ENCODE data around the gene SGMS1. TPM values are rescaled to one million over a fixed set of nuclear protein-coding genes. Genes with fewer than 3 reads are reported as not detected.
A peak's percentile ranks its signal among the peaks of the same experiment; 100 is the strongest.
"Not testable (repeated sequence)": the region's sequence is repeated elsewhere in the genome, so short reads cannot be mapped to it uniquely, and the experiment has no call there.

SGMS1 gene
- total RNA-seq, 4 donors from 2014 or later, result 139 to 198 (median 173) TPM

- H3K9me3 ChIP-seq, result no peaks in the 10 kb centered on the region
- H3K4me3 ChIP-seq, result no peak overlapping the region
- H3K27me3 ChIP-seq, result no peaks in the 10 kb centered on the region
- TF ChIP-seq POLR2AphosphoS5 (IDR thresholded peaks at IDR 0.05) (no peak), POLR2A (IDR thresholded peaks at IDR 0.05) (no peak), EP300 (IDR thresholded peaks at IDR 0.05) (no peak), CTCF (IDR thresholded peaks at IDR 0.05) (no peak)
- H3K36me3 ChIP-seq, result no peaks in the 10 kb centered on the region
- peaks cover 37% of the 10 kb centered on the region for H3K4me1 ChIP-seq
- no peak for DNase-seq (ENCODE audit: low spot score in 2 of 2)
- peak overlapping the region; percentile 64 for H3K27ac ChIP-seq
These were observed 248.7 kb downstream of the SGMS1 start for GRCh38 chr10:50375051-50375452.

GRCh38 chr10:50373821-50374501 lies 249.8 kb downstream of the SGMS1 start:
- Histone ChIP-seq H3K4me1 (peaks cover 31% of the 10 kb centered on the region), H3K4me3 (no peak overlapping the region), H3K27ac (peak overlapping the region; percentile 53), H3K36me3 (no peaks in the 10 kb centered on the region), H3K27me3 (no peaks in the 10 kb centered on the region), H3K9me3 (no peaks in the 10 kb centered on the region)
- TF ChIP-seq EP300 (IDR thresholded peaks at IDR 0.05) (no peak), CTCF (IDR thresholded peaks at IDR 0.05) (no peak), POLR2A (IDR thresholded peaks at IDR 0.05) (no peak), POLR2AphosphoS5 (IDR thresholded peaks at IDR 0.05) (no peak)
- WGBS, result 5% methylated on average over 1 of the region's 1 CpG
- DNase-seq (ENCODE audit: low spot score in 2 of 2), result no peak

GRCh38 chr10:50369931-50370330 lies 253.8 kb downstream of the SGMS1 start:
- 90% methylated on average over 1 of the region's 1 CpG for WGBS
- Histone ChIP-seq H3K27me3 (no peaks in the 10 kb centered on the region), H3K4me1 (peaks cover 23% of the 10 kb centered on the region), H3K9me3 (no peaks in the 10 kb centered on the region), H3K36me3 (peaks cover 4% of the 10 kb centered on the region), H3K4me3 (no peak overlapping the region), H3K27ac (no peak overlapping the region)
- DNase-seq (ENCODE audit: low spot score in 2 of 2), result no peak
- TF ChIP-seq POLR2A (IDR thresholded peaks at IDR 0.05) (no peak), CTCF (IDR thresholded peaks at IDR 0.05) (no peak), POLR2AphosphoS5 (IDR thresholded peaks at IDR 0.05) (no peak), EP300 (IDR thresholded peaks at IDR 0.05) (no peak)

- WGBS, result 90% methylated on average over 1 of the region's 1 CpG
These were observed 256.0 kb downstream of the SGMS1 start for GRCh38 chr10:50367732-50368131.

GRCh38 chr10:50366421-50366820 lies 257.3 kb downstream of the SGMS1 start:
- not testable (repeated sequence) for H3K4me1 ChIP-seq; H3K27ac ChIP-seq; H3K9me3 ChIP-seq; H3K4me3 ChIP-seq; DNase-seq (ENCODE audit: low spot score in 2 of 2); H3K27me3 ChIP-seq; H3K36me3 ChIP-seq
- WGBS, result 91% methylated on average over 4 of the region's 4 CpGs

More at GRCh38 chr10:50367732-50368131, 256.0 kb downstream of the SGMS1 start:
- Histone ChIP-seq H3K4me1 (peaks cover under 1% of the 10 kb centered on the region), H3K36me3 (peaks cover 4% of the 10 kb centered on the region), H3K27me3 (no peaks in the 10 kb centered on the region), H3K27ac (no peak overlapping the region), H3K9me3 (no peaks in the 10 kb centered on the region), H3K4me3 (no peak overlapping the region)
- TF ChIP-seq EP300 (IDR thresholded peaks at IDR 0.05), result no peak
- TF ChIP-seq POLR2A (IDR thresholded peaks at IDR 0.05), result no peak
- TF ChIP-seq CTCF (IDR thresholded peaks at IDR 0.05), result no peak
- no peak for DNase-seq (ENCODE audit: low spot score in 2 of 2)

- H3K27me3 ChIP-seq; DNase-seq (ENCODE audit: low spot score in 2 of 2); H3K4me3 ChIP-seq; H3K27ac ChIP-seq; H3K36me3 ChIP-seq; H3K9me3 ChIP-seq: not testable (repeated sequence)
- WGBS, result 77% methylated on average over 3 of the region's 3 CpGs
- H3K4me1 ChIP-seq, result peaks cover 20% of the 10 kb centered on the region
These were observed 259.0 kb downstream of the SGMS1 start for GRCh38 chr10:50364730-50365129.
